GM19240 (cell line): Measurements from ENCODE around the gene TMEM50A.
"Not testable (repeated sequence)": the region's sequence is repeated elsewhere in the genome, so short reads cannot be mapped to it uniquely, and the experiment has no call there.

Experiments
- DNase-seq: peaks from one replicate; pipeline ENCODE4 v3.0.0; 2011; ENCODE audit warnings: low spot score; ENCODE audit not compliant: insufficient read length

TMEM50A gene

DNA sequence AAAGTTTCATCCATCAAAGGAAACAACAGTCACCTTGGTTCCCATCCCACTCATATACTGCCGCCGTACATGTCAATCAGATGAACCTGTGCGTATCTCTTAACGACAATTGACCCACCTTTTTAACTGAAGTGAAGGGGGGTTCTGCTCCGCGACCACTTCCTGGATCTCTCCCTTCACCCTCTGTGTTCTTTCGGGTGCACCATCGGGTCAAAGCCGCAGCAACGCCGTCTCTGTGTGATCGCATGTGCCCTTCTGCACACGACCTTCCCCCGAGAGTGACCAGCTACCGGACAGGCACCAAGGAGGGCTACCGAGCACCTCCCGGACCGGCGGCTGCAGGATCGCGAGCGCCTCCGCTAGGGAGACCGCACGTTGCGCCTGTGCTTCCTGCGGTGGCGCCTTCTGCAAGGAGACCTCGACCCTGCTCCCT, 1.2 kb upstream of the TMEM50A start:
- peak; percentile 35 for DNase-seq

DNA sequence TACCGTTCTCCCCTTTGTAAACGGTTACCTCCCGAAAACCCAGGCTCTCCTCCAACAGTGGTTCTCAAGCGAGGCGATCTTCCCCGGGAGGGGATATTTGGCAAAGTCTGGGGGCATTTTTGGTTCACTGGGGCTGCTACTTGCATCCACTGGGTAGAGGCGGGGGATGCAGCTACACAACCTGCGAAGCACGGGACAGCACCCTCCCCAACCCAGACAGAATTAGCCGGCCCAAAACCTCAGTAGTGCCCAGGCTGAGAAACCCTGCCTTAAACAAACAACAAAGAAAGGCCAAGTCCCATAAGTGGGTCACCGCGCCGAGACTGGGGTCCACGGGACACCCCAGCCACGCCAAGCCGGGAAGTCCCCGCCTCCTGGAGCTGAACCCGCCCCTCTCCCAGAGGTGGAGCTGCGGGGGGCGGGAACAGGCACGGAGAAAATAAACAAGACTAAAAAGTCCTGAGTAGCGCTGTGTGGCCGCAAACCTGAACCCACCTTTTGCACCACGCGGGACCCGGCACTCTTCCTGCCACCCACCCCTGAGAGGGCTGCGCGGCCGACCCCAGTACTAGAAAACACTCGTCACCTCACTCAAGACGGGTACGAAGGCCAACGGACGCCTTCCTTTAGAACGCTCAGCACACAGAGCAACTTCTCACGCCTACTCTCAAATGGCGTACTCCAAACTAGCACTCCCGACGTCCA, 499 bp upstream of the TMEM50A start:
- DNase-seq, result not testable (repeated sequence)

DNA sequence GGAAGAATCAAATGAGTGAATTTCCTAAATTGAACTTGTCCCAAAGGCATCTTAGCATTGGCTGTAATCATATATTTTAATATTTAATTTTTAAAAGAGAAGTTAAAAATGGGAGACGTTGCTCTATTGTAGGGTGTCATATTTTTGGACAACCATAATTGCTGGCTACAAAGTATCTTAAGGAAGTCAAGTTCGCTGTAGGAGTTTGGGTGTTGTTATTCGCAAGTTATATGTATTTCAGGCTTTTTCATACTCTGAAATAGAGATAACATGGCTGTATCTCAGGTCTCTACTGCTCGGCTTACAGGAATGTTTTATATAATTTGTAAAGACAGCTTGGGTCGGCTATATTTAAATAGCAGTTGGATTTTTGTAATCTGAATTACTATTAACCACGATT, 852 bp downstream of the TMEM50A start:
- no peak for DNase-seq

DNA sequence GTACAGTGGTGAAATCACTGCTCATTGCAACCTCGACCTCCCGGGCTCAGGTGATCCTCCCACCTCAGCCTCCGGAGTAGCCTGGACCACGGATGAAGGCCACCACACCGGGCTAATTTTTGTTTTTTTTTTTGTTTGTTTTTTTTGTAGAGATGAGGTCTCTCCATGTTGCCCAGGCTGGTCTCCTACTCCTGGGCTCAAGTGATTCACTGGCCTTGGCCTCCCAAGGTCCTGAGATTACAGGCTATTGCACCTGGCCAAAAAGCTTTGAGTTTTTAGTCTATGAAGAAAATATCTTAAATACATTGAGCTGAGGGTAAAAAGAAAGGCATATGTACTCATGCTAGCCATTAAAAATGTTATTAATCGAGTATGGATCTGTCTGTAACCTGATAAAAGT, 3.6 kb downstream of the TMEM50A start:
- no peak for DNase-seq

DNA sequence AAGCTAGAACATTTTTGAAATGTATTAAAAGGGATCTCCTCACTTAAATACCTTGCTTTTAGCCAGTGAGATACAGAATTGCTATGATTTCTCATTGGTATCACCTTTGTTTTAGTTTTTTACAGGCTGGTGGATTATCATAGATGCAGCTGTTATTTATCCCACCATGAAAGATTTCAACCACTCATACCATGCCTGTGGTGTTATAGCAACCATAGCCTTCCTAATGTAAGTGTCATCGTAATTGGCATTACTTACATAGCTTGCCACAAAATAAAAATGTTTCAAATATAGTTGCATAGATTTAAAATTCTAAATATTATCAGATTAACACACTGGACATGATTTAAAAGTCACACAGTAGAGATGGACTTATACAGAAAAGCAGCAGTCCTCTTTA, 4.7 kb downstream of the TMEM50A start:
- DNase-seq, result no peak

DNA sequence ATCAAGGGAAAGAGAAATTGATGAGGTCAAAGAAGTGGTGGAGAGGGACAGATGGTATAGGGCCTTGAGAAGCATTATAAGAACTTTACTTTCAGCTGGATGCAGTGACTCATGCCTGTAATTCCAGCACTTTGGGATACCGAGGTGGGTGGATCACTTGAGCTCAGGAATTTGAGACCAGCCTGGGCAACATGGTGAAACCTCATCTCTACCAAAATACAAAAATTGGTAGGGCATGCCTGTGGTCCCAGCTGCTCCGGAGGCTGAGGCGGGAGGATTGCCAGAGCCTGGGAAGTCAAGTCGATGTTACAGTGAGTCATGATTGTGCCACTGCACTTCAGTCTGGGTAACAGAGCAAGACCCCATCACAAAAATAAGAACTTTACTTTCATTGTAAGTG, 5.7 kb downstream of the TMEM50A start:
- no peak for DNase-seq

DNA sequence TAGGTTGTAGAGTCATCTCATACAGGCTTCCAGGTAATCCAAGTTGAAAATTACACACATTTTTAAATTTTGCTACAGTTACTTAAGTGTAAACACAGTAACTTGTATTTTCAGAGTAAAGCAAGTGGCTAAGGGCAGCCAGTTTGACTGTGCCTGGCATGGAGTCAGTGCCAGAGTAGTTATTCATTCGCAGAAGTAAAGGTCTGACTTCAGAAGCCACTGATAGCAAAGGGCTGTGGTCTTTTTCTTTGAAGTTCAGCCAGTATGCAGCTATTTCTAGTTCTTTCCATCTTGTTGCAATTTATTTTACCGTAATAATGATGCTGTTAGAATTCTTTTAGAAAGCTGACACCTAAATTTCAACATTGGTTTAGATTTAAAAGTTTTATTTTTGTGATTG, 9.4 kb downstream of the TMEM50A start:
- no peak for DNase-seq

DNA sequence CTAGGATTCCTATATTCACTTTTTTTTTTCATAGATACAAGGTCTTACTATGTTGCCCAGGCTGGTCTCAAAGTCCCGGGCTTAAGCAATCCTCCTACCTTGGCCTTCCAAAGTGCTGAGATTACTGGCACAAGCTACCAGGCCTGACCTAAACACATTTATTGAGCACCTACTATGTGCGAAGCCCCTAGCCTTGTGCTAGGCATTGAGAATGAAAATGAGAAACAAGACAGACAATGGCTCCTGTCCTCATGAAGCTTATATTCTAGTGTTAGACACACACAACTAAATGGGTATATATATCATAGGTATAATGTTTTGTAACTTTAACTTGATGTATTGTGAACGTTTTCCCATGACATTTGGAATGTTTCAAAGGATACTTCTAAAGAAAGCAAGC, 11.5 kb downstream of the TMEM50A start:
- DNase-seq, result no peak

DNA sequence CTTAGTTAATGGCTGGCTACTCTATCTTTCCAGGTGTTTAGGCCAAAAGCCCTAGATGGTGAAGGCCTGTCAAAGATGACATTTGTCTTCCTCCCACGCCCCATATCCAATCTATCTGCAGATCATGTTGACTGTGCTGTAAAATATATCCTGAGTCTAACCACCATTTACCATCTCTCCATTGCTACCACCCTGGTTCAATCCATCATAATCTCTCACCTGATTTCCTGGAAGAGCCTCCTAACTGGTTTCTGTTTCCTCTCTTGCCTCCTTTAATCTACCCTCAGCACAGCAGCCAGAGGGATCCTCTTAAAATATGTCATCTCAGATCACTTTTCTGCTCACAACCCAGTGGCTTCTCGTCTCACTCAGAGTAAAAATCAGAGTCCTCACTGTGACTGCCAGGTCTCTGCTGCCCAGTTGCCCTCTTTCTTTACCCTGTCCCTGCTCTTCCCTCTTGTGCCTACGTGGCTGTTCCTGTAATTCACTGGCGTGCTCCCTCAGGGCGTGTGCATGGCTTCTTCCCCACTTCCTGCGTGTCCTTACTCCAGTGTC, 17.8 kb downstream of the TMEM50A start:
- no peak for DNase-seq

DNA sequence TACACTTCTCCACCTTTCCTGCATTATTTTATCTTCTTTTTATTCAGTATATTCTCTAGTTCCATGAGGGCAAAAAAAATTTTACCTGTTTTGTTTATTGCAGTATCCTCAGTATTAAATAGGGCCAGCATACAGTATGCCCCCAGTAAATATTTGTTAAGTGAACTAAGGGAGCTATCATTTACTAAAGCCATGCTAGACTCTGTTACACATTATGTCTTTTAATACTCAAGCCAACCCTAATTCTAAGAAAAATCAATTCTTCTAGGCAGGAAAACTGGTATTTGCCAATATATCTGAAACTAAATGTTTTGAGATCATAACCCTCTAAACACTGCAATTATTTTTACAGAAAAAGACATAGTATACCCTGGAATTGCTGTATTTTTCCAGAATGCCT, 18.3 kb downstream of the TMEM50A start:
- DNase-seq, result no peak

DNA sequence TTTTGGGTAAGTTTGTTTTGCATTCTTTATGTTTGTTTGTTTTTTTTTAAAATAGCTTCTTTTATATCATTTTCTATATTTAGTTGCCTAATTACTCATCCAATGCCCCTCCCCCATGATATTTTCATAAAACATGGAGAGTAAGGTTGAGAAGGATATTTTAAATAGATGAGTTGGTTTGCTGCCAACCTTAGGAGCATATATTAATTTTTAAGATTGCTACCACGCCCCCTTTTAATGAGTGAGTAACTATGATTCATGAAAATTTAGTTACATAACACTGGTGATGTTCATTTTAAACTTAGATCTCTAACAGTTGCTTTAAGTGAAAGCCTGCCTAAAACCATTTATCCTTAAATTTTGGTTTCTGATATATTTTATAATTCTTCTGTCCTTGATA, 18.7 kb downstream of the TMEM50A start:
- DNase-seq, result no peak

DNA sequence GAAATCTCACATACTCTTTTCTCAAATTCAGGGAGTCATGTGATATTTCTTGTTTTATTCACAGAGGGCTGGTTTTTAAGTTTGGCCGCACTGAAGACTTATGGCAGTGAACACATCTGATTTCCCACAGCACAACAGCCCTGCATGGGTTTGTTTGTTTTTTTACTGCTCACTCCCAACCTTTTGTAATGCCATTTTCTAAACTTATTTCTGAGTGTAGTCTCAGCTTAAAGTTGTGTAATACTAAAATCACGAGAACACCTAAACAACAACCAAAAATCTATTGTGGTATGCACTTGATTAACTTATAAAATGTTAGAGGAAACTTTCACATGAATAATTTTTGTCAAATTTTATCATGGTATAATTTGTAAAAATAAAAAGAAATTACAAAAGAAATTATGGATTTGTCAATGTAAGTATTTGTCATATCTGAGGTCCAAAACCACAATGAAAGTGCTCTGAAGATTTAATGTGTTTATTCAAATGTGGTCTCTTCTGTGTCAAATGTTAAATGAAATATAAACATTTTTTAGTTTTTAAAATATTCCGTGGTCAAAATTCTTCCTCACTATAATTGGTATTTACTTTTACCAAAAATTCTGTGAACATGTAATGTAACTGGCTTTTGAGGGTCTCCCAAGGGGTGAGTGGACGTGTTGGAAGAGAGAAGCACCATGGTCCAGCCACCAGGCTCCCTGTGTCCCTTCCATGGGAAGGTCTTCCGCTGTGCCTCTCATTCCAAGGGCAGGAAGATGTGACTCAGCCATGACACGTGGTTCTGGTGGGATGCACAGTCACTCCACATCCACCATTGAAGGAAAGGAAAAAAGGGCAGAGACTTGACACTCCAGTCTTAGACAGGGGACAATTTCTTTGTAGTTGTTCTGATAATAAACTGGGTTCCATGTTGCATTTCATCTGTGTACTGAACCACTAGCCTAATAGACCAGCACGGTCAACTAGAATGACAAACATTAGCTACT, 22.8 kb downstream of the TMEM50A start:
- no peak for DNase-seq

DNA sequence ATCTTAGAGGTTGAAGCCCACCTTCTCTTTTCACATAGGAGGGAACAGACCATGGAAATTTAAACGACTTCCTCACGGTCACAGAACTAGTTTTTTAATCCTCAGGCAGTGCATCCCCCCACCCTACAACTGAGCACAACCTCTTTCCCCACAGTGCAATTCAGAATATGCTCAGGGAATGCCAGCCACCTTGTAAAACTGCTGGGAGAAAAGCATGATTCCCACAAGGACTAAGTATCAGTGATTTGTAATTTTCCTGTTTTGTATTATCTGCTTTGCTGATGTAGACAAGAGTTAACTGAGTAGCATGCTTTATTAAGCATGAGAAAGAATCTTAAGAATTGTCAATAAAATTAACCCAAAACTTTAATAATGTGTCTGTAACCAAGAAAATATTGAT, 23.8 kb downstream of the TMEM50A start:
- no peak for DNase-seq

DNA sequence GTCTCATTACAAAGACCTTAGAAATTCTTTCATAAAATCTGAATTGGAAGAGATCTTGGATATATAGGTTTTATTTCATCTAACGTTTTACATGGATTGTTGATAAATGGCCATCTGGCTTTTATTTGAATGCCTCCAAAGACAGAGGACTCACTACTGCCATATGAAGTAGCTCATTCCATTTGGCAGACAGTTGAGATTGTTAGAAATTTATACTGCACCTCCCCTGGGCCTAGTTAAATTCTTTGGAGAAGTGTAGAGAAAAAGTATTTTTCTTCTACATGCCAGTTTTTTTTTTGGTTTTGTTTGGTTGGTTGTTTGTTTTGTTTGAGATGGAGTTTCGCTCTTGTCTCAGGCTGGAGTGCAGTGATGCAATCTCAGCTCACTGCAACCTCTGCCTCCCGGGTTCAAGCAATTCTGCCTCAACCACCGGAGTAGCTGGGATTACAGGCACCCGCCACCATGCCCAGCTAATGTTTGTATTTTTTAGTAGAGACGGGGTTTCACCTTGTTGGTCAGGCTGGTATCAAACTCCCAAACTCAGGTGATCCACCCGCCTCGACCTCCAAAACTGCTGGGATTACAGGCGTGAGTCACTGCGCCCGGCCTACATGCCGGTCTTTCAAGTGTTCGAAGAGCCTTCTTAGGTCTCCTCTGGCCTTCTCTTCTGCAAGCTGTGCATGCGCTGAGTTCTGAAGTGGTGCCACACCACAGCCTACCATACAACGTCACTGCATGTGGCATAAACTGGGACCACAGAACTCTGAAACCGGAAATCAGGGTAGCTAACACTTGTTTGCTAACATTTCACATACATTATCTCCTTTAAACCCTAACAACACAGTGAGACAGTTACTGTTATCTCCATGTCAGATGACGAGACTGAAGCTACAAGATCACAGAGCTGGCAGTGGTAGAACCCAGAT, 24.8 kb downstream of the TMEM50A start:
- not testable (repeated sequence) for DNase-seq

DNA sequence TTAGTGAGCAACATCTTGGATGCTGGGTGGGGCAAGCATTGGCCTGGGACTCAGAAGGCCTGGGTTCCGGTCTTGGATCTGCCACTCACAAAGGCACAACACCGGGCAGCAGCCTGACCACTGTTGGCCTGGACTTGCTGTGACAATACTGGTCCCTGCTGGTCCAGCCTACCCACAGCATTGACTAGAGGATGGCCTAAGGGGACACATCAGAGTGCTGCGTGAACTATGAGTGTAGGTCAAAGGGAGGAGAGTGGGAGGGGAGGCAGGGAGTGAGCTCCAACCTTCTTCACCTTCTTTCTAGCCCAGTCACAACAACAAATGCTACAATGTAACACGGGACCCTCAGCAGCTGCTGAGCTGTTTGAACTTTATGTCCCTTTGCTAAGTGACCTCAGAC, 31.1 kb downstream of the TMEM50A start:
- DNase-seq, result no peak

DNA sequence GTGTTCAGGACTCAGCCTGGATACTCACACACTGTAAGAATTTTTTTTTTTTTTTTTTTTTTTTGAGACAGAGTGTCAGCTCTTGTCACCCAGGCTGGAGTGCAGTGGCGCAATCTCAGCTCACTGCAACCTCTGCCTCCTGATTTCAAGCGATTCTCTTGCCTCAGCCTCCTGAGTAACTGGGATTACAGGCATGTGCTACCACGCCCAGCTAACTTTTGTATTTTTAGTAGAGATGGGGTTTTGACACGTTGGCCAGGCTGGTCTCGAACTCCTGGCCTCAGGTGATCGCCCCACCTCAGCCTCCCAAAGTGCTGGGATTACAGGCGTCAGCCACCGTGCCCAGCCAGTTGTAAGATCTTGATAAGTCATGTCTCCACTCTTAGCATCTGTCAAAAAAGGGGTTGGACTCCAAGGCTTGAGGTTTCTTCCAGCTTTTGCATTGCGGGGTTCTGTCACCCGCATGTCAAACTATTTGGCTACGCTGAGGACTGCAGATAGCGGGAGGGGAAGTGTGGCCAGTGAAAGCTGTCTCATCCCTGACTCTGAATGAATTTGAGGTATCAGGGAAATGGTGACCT, 31.6 kb downstream of the TMEM50A start:
- DNase-seq, result not testable (repeated sequence)

DNA sequence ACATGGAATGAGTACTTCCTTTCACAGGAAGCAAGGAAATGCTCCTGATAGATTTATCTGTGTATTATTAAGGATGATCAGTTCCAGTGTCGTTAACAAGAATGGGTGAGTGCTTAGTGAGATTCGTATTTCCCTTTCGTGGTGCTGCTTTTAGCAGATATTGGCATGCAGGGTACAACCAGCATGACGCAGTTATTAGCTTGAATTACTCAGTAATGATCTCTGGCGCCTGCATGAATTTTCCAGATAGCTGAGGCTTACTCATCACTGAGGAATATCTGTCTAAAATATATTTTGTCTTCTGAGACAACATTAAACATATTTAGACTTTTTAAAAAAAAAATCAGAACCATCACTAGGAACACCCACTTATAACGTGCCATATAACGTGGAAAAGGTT, 33.6 kb downstream of the TMEM50A start:
- not testable (repeated sequence) for DNase-seq

DNA sequence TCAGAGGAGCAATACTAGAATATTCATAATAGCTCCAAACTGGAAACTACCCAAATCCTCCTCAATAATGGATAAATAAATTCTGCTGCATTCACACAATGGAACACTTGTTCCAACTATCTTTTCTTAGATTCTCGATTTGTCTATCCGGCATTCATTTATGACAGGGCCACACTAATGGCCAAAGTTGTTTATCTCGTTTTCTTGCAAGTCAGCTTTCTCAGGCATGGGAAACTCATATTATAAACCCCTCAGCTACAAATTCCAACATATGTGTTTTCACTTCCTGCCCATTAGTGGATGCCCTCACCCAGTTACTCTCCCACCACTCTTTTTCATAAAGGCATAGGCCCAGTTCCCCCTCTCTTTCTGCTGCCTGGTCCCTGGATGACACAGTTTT, 40.2 kb downstream of the TMEM50A start:
- DNase-seq, result not testable (repeated sequence)

DNA sequence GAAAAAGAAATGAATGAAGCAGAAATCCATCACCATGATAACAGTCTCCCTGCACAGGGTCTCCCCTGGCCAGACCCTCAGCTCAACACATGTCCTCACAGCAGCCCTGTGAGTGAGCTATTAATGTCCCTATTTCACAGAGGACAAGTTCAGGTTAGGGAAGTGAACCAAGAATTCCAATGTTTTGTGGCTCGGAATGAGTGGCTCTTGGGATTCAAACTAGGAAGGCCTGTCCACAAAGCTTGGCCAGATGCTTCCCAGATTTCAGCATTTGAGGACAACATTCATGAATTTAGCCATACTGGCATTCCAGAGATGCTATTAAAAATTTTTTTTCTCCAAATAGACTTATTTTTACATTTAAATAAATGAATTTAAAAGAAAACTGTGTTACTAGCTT, 44.4 kb downstream of the TMEM50A start:
- not testable (repeated sequence) for DNase-seq

DNA sequence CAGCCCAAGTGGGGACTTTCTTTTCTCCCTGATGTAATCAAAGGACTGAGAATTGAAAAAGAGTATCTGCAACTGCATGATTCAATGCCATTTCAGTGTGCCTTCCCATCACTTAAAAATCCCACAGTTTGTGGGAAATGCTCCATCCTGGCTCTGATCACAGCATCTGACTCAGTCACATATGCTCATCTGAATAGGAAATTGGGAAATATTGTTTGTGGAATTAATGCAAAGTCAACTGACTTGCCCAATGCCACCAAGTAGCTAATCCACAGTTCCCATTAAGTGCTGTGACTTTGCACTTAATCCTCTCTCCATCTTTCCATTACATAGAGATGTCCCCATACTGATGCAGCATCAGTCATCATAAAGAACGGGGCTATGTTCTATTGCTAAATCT, 45.0 kb downstream of the TMEM50A start:
- DNase-seq, result not testable (repeated sequence)

DNA sequence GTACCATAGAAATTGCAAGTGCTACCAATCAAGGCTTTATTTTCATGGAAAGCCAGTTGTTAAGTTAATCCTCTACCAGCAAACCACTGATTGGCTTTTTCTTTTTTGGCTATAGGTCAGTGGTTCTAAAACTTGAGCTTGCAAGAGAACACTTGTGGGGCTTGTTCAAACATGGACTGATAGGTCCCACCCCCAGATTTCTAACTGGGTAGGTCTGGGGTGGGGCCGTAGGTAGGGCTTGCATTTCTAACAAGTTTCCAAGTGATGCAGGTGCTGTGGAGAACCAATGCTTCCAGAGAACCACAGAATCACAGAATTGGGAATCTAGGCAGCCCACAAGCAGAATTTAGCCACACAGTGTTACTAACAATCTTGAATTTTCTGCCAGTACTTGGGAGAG, 45.7 kb downstream of the TMEM50A start:
- not testable (repeated sequence) for DNase-seq
